Activated CD8-positive, alpha-beta T cell treated with anti-CD3 and anti-CD28 coated beads for 36 hours (primary cell): ENCODE measurements around the gene COBL. TPM values are rescaled to one million over a fixed set of nuclear protein-coding genes. Genes with fewer than 3 reads are reported as not detected.

Experiments
- ATAC-seq: fragments of 200-7000 bp; cut with Tn5 transposase; one replicate; pipeline ENCODE4 v1.10.0; 2021; ENCODE audit warnings: mild to moderate bottlenecking, moderate library complexity
- CTCF ChIA-PET: fragments of 350-600 bp; sonication (Branson Sonifier 250); formaldehyde crosslinking; loops from one replicate; lab custom pipeline; 2021; ENCODE audit warnings: antibody characterized with exemption; lab: Charles Lee
- POLR2A ChIA-PET: fragments of 350-600 bp; sonication (Branson Sonifier 250); formaldehyde crosslinking; loops from one replicate; lab custom pipeline; 2021; ENCODE audit warnings: antibody characterized with exemption; lab: Charles Lee
- DNase-seq: peaks from one replicate; pipeline ENCODE4 v3.0.0-alpha.2; 2020
- H3K27ac Mint-ChIP-seq: one replicate; pipeline ENCODE4 v1.8.0; 2021; ENCODE audit warnings: mild to moderate bottlenecking, mixed read lengths
- H3K27me3 Mint-ChIP-seq: one replicate; pipeline ENCODE4 v1.8.0; 2021; ENCODE audit warnings: mixed read lengths
- H3K36me3 Mint-ChIP-seq: one replicate; pipeline ENCODE4 v1.8.0; 2021; ENCODE audit warnings: low read depth, mixed read lengths
- H3K4me1 Mint-ChIP-seq: one replicate; pipeline ENCODE4 v1.8.0; 2021; ENCODE audit warnings: low read depth, mixed read lengths
- H3K4me3 Mint-ChIP-seq: one replicate; pipeline ENCODE4 v1.8.0; 2021; ENCODE audit warnings: mild to moderate bottlenecking, moderate library complexity, mixed read lengths
- H3K9me3 Mint-ChIP-seq: one replicate; pipeline ENCODE4 v1.8.0; 2021; ENCODE audit warnings: mixed read lengths
- CTCF ChIP-seq: fragments of 200-600 bp; IDR thresholded peaks from one replicate; pipeline ENCODE4 v1.8.0; 2022; ENCODE audit warnings: antibody characterized with exemption, mild to moderate bottlenecking
- intact Hi-C: fragments of 100-400 bp; cut with micrococcal nuclease; formaldehyde crosslinking; loops from one replicate; pipeline ENCODE4 v1.10.0; 2022
- total RNA-seq, 2 experiments: library from RNA; stranded (reverse); gene quantifications; one replicate each; pipeline ENCODE4 v1.2.3, GENCODE V29; 2021

COBL gene
- total RNA-seq, 2 experiments from 2014 or later: not detected

GRCh38 chr7:51068401-51068800 lies 248.2 kb downstream of the COBL start:
- POLR2A ChIA-PET: no interaction called here
- DNase-seq (no peak), ATAC-seq (no peak)
- H3K27me3 Mint-ChIP-seq: no peaks in the 10 kb centered on the region
- no peak for TF ChIP-seq CTCF
- H3K27ac Mint-ChIP-seq: no peak overlapping the region
- no peaks in the 10 kb centered on the region for H3K9me3 Mint-ChIP-seq
- CTCF ChIA-PET: interaction anchor here (1.1 to 1.8 kb wide), 7 partner anchors 8 to 600 kb away, joined by 4 to 12 read pairs (median 6); no protein-coding TSS in a partner anchor
- intact Hi-C loops: loop anchor here (5.0 kb wide), 1 partner anchor 601 kb away; no protein-coding TSS in a partner anchor
- H3K36me3 Mint-ChIP-seq: no peaks in the 10 kb centered on the region
- H3K4me1 Mint-ChIP-seq: no peaks in the 10 kb centered on the region
- no peak overlapping the region for H3K4me3 Mint-ChIP-seq

- H3K9me3 Mint-ChIP-seq: no peaks in the 10 kb centered on the region
- H3K27me3 Mint-ChIP-seq: no peaks in the 10 kb centered on the region
- DNase-seq (peak; percentile 75), ATAC-seq (no peak)
- TF ChIP-seq CTCF: peak; percentile 13
- H3K4me1 Mint-ChIP-seq: no peaks in the 10 kb centered on the region
- H3K36me3 Mint-ChIP-seq: no peaks in the 10 kb centered on the region
- ChIA-PET CTCF (interaction anchor here (1.0 to 1.8 kb wide), 7 partner anchors 9 to 186 kb away, joined by 3 to 12 read pairs (median 6); no protein-coding TSS in a partner anchor), POLR2A (no interaction called here)
- intact Hi-C loops: loop anchor here (5.0 kb wide), 1 partner anchor 600 kb away; no protein-coding TSS in a partner anchor
- no peak overlapping the region for H3K4me3 Mint-ChIP-seq
- H3K27ac Mint-ChIP-seq: no peak overlapping the region
Measured at GRCh38 chr7:51067757-51068156, 248.9 kb downstream of the COBL start.

- POLR2A ChIA-PET: no interaction called here
- TF ChIP-seq CTCF: no peak
- Mint-ChIP-seq H3K4me1 (no peaks in the 10 kb centered on the region), H3K4me3 (no peak overlapping the region), H3K27me3 (no peaks in the 10 kb centered on the region), H3K9me3 (no peaks in the 10 kb centered on the region), H3K27ac (no peak overlapping the region), H3K36me3 (no peaks in the 10 kb centered on the region)
- CTCF ChIA-PET: interaction anchor here (1.0 to 1.8 kb wide), 4 partner anchors 9 to 185 kb away, joined by 3 to 12 read pairs (median 5); no protein-coding TSS in a partner anchor
- intact Hi-C loops: loop anchor here (5.0 kb wide), 1 partner anchor 600 kb away; no protein-coding TSS in a partner anchor
- ATAC-seq (no peak), DNase-seq (no peak)
Measured at GRCh38 chr7:51067258-51067657, 249.4 kb downstream of the COBL start.

- ATAC-seq (no peak), DNase-seq (no peak)
- H3K36me3 Mint-ChIP-seq: no peaks in the 10 kb centered on the region
- no peak for TF ChIP-seq CTCF
- intact Hi-C loops: loop anchor here (5.0 kb wide), 1 partner anchor 599 kb away; no protein-coding TSS in a partner anchor
- ChIA-PET CTCF (no interaction called here), POLR2A (no interaction called here)
- no peak overlapping the region for H3K27ac Mint-ChIP-seq
- H3K4me3 Mint-ChIP-seq: no peak overlapping the region
- no peaks in the 10 kb centered on the region for H3K27me3 Mint-ChIP-seq
- H3K9me3 Mint-ChIP-seq: no peaks in the 10 kb centered on the region
- H3K4me1 Mint-ChIP-seq: no peaks in the 10 kb centered on the region
Measured at GRCh38 chr7:51066405-51066882, 250.2 kb downstream of the COBL start.

- ChIA-PET CTCF (no interaction called here), POLR2A (no interaction called here)
- H3K27me3 Mint-ChIP-seq: no peaks in the 10 kb centered on the region
- no peaks in the 10 kb centered on the region for H3K36me3 Mint-ChIP-seq
- no peaks in the 10 kb centered on the region for H3K9me3 Mint-ChIP-seq
- H3K4me3 Mint-ChIP-seq: no peak overlapping the region
- DNase-seq (no peak), ATAC-seq (no peak)
- intact Hi-C loops: loop anchor here (5.0 kb wide), 1 partner anchor 598 kb away; no protein-coding TSS in a partner anchor
- H3K4me1 Mint-ChIP-seq: no peaks in the 10 kb centered on the region
- TF ChIP-seq CTCF: no peak
- no peak overlapping the region for H3K27ac Mint-ChIP-seq
Measured at GRCh38 chr7:51065766-51066165, 250.8 kb downstream of the COBL start.
